Measurements from ENCODE around the gene GPATCH2L.

- TF ChIP-seq CTCF (IDR thresholded peaks at IDR 0.05) (no peak), POLR2A (IDR thresholded peaks at IDR 0.05) (no peak)
Measured at GRCh38 chr14:76227450-76228050, 75.8 kb downstream of the GPATCH2L start.

All from uterus (tissue), 2 donors.